Heart left ventricle (tissue), 16 donors: ENCODE results near the gene NGLY1. TPM values are rescaled to one million over a fixed set of nuclear protein-coding genes. Genes with fewer than 3 reads are reported as not detected.

Source experiments
- ATAC-seq, 4 donors: fragments of 200-7000 bp; cut with Tn5 transposase; one replicate each; pipeline ENCODE4 v1.9.1; 2020 to 2022; ENCODE audit warnings: moderate library complexity in 4 of 4, mild to moderate bottlenecking in 3 of 4, moderate number of reproducible peaks in 1 of 4
- DNase-seq, 5 donors: peaks; one replicate each; pipeline ENCODE4 v3.0.0-alpha.2; 2020
- H3K27ac ChIP-seq, 12 donors: fragments of 200-600 bp; sonication (generic) in 4 of 12; one replicate each; pipeline versions ENCODE4 v1.5.0 to v1.8.0; 2016 to 2022; ENCODE audit warnings: mild to moderate bottlenecking in 2 of 12
- H3K27me3 ChIP-seq, 9 donors: fragments of 200-600 bp; sonication (generic) in 2 of 9; one replicate each; pipeline versions ENCODE4 v1.5.1 to v1.8.0; 2016 to 2022; ENCODE audit warnings: mild to moderate bottlenecking in 3 of 9
- H3K36me3 ChIP-seq, 9 donors: fragments of 200-600 bp; sonication (generic) in 2 of 9; one replicate each; pipeline versions ENCODE4 v1.5.0 to v1.8.0; 2018 to 2022; ENCODE audit warnings: mild to moderate bottlenecking in 2 of 9
- H3K4me1 ChIP-seq, 12 donors: fragments of 200-600 bp; sonication (generic) in 4 of 12; one replicate each; pipeline versions ENCODE4 v1.5.0 to v1.8.0; 2016 to 2022; ENCODE audit warnings: mild to moderate bottlenecking in 3 of 12
- H3K4me3 ChIP-seq, 12 donors: fragments of 200-600 bp; sonication (generic) in 4 of 12; one replicate each; pipeline versions ENCODE4 v1.5.0 to v1.8.0; 2017 to 2022; ENCODE audit warnings: mild to moderate bottlenecking in 9 of 12, moderate library complexity in 4 of 12
- H3K9me3 ChIP-seq, 12 donors: fragments of 200-600 bp; sonication (generic) in 4 of 12; one replicate each; pipeline versions ENCODE4 v1.5.0 to v1.8.0; 2016 to 2022; ENCODE audit warnings: mild to moderate bottlenecking in 1 of 12
- POLR2A ChIP-seq, 2 donors: fragments of 450-650 bp; IDR thresholded peaks; one replicate each; pipeline ENCODE4 v1.6.1; 2017; ENCODE audit warnings: antibody characterized with exemption in 2 of 2, mild to moderate bottlenecking in 2 of 2, moderate library complexity in 2 of 2
- WGBS, 4 donors: extraction: QIAGEN DNeasy Blood & Tissue Kit in 2 of 4; methylation state at CpG; one replicate each; pipeline versions ENCODE4 v1.1.5 to v1.1.7; 2013 to 2018; 5-methylcytosine and 5-hydroxymethylcytosine counted together
- intact Hi-C, 10 donors: fragments of 100-400 bp; cut with DNase I; formaldehyde crosslinking; loops; one replicate each; pipeline versions ENCODE4 v1.11.1 to v1.14.2; 2022
- polyA plus RNA-seq, 2 donors: library from polyadenylated mRNA; stranded (reverse); fragments of 200-250 nt; gene quantifications; one replicate each; pipeline ENCODE4 v1.2.3, GENCODE V29; 2013
- total RNA-seq, 9 donors: library from RNA; depleted of rRNA in 2 of 9; stranded (reverse); fragments of >200 nt in 2 of 9; fragmentation: NEBNext Ultra II Directional in 3 of 9; extraction: Animal tissue kit (Norgen Biotek cat#: 25700) in 3 of 9; gene quantifications; one replicate each; pipeline versions ENCODE4 v1.1.0 to v1.2.4, GENCODE V29; 2016 to 2023
- TF ChIP-seq, protein P1 (sequence below), 12 donors: fragments of 200-600 bp; sonication (generic) in 4 of 12; IDR thresholded peaks; one replicate each; pipeline versions ENCODE4 v1.5.0 to v1.8.0; 2018 to 2022; ENCODE audit warnings: antibody characterized with exemption in 12 of 12, mild to moderate bottlenecking in 5 of 12
- donor health status: ischemic (EF 13 %, LVEDD 7.1; RV severe dilation, severe dysfunction).
- donor health status: healthy with polysubstance abuse.
- donor health status: DM: no; HTN: yes; CAD: no.
- donor health status: DM: no; HTN: no; CAD: no.
- donor health status: ischemic (EF 25% LVEDD 6.9; RV normal size, moderate dysfunction).
- donor health status: ischemic (EF 25% LVEDD 5.7; RV mildly dilated, moderate dysfunction).
- donor health status: healthy.
- donor health status: DM: yes; HTN: yes; CAD: no.
- donor health status: ischemic (EF 35%, LVEDD 5.7; RV mildly dilated, moderate dysfunction).
- donor health status: nonischemic (EF 11% LVEDD 7.7; RV severe dilation, severe dysfunction).
- donor health status: DM: yes; HTN: yes; CAD: no.
- donor health status: PGD.
- donor health status: ischemic (EF 29% LVEDD 5.4; RV normal size, mild dysfunction).
- donor health status: nonischemic (EF 23%, LVEDD 6.1; RV moderate dilation, normal function).

The NGLY1 gene
- total and polyA plus RNA-seq, 11 donors, result 18.5 to 41.0 (median 31.0) TPM

DNA sequence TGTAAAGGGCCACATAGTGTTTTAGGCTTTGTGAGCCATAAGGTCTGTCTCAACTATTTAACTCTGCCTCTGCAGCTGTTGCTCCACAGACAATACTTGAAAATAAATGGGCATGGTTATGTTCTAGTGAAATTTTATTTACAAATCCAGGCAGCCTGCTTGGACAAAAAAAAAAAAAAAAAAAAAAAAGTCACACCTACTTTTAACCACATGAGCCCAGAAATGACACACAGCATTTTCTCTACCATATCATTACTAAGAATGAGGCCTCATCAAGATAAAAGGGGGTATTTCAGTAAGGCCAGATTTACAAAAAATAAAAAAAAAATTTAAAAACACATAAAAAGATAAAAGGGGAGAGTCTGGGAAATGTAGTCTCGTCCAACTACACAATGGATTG is 1.7 kb upstream of the NGLY1 start:
- intact Hi-C loops, result loop anchor here in 5 of 10 donors (5.0 to 10.0 kb wide), 4 partner anchors 118 to 330 kb away; partner anchors contain the start of gene TOP2B (in 1 of the 5)
- WGBS, 4 donors, result 90 to 97% (median 94%) methylated on average over 1 of the region's 1 CpG
- TF ChIP-seq, protein P1, sequence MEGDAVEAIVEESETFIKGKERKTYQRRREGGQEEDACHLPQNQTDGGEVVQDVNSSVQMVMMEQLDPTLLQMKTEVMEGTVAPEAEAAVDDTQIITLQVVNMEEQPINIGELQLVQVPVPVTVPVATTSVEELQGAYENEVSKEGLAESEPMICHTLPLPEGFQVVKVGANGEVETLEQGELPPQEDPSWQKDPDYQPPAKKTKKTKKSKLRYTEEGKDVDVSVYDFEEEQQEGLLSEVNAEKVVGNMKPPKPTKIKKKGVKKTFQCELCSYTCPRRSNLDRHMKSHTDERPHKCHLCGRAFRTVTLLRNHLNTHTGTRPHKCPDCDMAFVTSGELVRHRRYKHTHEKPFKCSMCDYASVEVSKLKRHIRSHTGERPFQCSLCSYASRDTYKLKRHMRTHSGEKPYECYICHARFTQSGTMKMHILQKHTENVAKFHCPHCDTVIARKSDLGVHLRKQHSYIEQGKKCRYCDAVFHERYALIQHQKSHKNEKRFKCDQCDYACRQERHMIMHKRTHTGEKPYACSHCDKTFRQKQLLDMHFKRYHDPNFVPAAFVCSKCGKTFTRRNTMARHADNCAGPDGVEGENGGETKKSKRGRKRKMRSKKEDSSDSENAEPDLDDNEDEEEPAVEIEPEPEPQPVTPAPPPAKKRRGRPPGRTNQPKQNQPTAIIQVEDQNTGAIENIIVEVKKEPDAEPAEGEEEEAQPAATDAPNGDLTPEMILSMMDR (IDR thresholded peaks at IDR 0.05), result no peak
- no peak for TF ChIP-seq POLR2A (IDR thresholded peaks at IDR 0.05)
- peaks cover 0 to 48% (median 13%) of the 10 kb centered on the region in 12 donors for H3K4me1 ChIP-seq
- H3K9me3 ChIP-seq, result no peaks in the 10 kb centered on the region
- DNase-seq (no peak), ATAC-seq (no peak)
- no peaks in the 10 kb centered on the region for H3K27me3 ChIP-seq
- no peak overlapping the region for H3K4me3 ChIP-seq
- no peak overlapping the region for H3K27ac ChIP-seq
- H3K36me3 ChIP-seq, result no peaks in the 10 kb centered on the region

DNA sequence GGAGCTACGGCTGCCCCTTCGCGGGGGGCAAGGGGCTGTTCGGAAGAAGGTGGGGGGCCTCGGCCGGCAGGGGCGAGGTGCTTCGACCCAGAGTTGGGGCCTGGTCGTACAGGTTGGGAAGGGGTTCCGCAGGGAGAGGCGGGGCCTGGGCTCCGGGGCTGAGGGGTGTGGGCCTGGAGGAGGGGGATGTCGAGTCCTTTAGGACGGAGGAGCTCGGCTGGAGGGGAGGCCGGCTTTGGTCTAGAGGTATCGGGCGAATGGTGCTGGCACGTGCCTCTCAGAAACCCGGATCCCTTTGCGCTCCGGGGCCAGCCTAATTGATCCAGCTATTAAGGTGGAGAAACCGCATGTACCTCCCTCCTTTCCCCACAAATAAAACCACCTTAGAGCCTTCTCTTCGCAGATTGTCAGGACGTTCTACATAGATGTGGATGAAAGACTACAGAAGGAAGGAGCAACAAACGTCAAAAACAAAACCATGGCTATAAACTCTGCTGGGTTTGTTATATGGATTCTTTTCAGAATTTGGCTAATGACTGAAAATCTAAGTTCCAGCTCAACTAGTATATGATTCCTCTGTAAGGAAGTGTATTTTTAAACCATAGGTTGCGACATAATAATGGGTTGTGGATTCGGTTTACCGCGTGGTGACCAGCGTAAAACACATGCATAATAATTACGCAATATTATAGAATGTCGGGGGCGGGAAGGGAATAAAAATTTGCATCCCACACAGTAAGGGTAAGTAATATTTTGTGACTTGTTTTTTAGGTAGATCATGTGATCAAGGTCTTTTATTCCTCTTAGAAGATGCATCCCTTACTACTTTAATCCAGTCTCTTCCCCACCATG is 644 bp upstream of the NGLY1 start:
- Histone ChIP-seq H3K27me3 (no peaks in the 10 kb centered on the region), H3K4me1 (peaks cover 0 to 42% (median 13%) of the 10 kb centered on the region in 12 donors), H3K36me3 (no peaks in the 10 kb centered on the region), H3K9me3 (no peaks in the 10 kb centered on the region), H3K4me3 (peak overlapping the region; percentile 74 to 97 (median 88)), H3K27ac (peak overlapping the region; percentile 40 to 94 (median 89))
- intact Hi-C loops, result loop anchor here in 6 of 10 donors (2.0 to 10.0 kb wide), 5 partner anchors 117 to 331 kb away; partner anchors contain the start of gene TOP2B (in 3 of the 6)
- DNase-seq, result peak in 2 of 5 donors; percentile 54 to 65
- TF ChIP-seq, protein P1 (IDR thresholded peaks at IDR 0.05), result peak in 1 of 12 donors; percentile 13
- no peak for TF ChIP-seq POLR2A (IDR thresholded peaks at IDR 0.05)
- peak; percentile 36 to 76 (median 54) for ATAC-seq
- 19 to 25% (median 22%) methylated on average over 30 to 34 of the region's 34 CpGs for WGBS, 4 donors

DNA sequence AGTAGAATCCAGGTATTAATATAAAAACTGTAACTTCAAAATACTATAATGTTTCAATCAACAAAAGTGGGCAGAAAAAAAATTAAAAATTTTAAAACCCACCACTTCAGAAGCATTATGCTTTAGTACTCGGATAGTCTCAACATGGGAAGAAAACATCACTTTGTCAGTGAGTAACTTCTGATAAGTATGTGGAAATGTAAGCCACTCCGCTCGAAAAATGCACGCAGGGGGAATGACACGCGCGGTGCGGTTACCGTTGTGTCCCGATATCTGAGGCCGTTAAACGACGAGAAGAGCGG is 656 bp downstream of the NGLY1 start:
- TF ChIP-seq, protein P1 (IDR thresholded peaks at IDR 0.05), result no peak
- no peak for TF ChIP-seq POLR2A (IDR thresholded peaks at IDR 0.05)
- Histone ChIP-seq H3K27me3 (no peaks in the 10 kb centered on the region), H3K4me3 (peak overlapping the region; percentile 74 to 97 (median 88)), H3K27ac (peak overlapping the region in 11 of 12 donors; percentile 85 to 94 (median 90)), H3K36me3 (peaks cover 0 to 10% (median 9%) of the 10 kb centered on the region in 9 donors), H3K4me1 (peaks cover 0 to 37% (median 13%) of the 10 kb centered on the region in 12 donors), H3K9me3 (no peaks in the 10 kb centered on the region)
- intact Hi-C loops, result loop anchor here in 6 of 10 donors (2.0 to 10.0 kb wide), 5 partner anchors 115 to 332 kb away; partner anchors contain the start of gene TOP2B (in 3 of the 6)
- no peak for DNase-seq
- no peak for ATAC-seq
- 0 to 1% (median 0%) methylated on average over 14 of the region's 14 CpGs for WGBS, 4 donors
